ENCODE results near the gene HABP4.

HABP4 gene

GRCh38 chr9:96449845-96450612 lies at the start of gene HABP4:
HABP4 (plus strand) TSS chr9:96450169; CDS start chr9:96450280, 111 bp downstream.
- peak; percentile 98 for DNase-seq

GRCh38 chr9:96408409-96409280 lies 41.3 kb upstream of the HABP4 start:
- no peak for DNase-seq

- DNase-seq = no peak
Measured at GRCh38 chr9:96411129-96411838, 38.7 kb upstream of the HABP4 start.

GRCh38 chr9:96412174-96412913 lies 37.6 kb upstream of the HABP4 start:
- no peak for DNase-seq

- peak; percentile 30 for DNase-seq
Measured at GRCh38 chr9:96413302-96414221, 36.4 kb upstream of the HABP4 start.

- DNase-seq = peak; percentile 95
Measured at GRCh38 chr9:96417051-96417586, 32.9 kb upstream of the HABP4 start.

GRCh38 chr9:96417661-96418082 lies 32.3 kb upstream of the HABP4 start:
- DNase-seq = no peak

- DNase-seq = peak; percentile 98
Measured at GRCh38 chr9:96418083-96418919, 31.7 kb upstream of the HABP4 start, which contains the start of gene ZNF367. ZNF367 (minus strand) TSS chr9:96418370; CDS start chr9:96418032, 338 bp downstream.

GRCh38 chr9:96418920-96419690 lies 30.9 kb upstream of the HABP4 start:
- peak; percentile 87 for DNase-seq

GRCh38 chr9:96419691-96419969 lies 30.3 kb upstream of the HABP4 start:
- DNase-seq = no peak

- DNase-seq = peak; percentile 51
Measured at GRCh38 chr9:96420468-96421219, 29.3 kb upstream of the HABP4 start.

- DNase-seq = no peak
Measured at GRCh38 chr9:96423322-96423984, 26.5 kb upstream of the HABP4 start.

GRCh38 chr9:96423985-96424336 lies 26.0 kb upstream of the HABP4 start:
- DNase-seq = no peak

GRCh38 chr9:96425500-96426169 lies 24.3 kb upstream of the HABP4 start:
- DNase-seq = no peak

GRCh38 chr9:96429732-96430131 lies 20.2 kb upstream of the HABP4 start:
- DNase-seq = no peak

GRCh38 chr9:96430377-96430776 lies 19.6 kb upstream of the HABP4 start:
- no peak for DNase-seq

GRCh38 chr9:96435345-96435744 lies 14.6 kb upstream of the HABP4 start:
- DNase-seq = no peak

- no peak for DNase-seq
Measured at GRCh38 chr9:96436063-96436455, 13.9 kb upstream of the HABP4 start.
